GM12878 (cell line): ENCODE measurements around the gene AP1M2. TPM values are rescaled to one million over a fixed set of nuclear protein-coding genes. Genes with fewer than 3 reads are reported as not detected.

Experiments
- ATAC-seq: fragments of 200-7000 bp; cut with Tn5 transposase; 3 replicates; pipeline ENCODE4 v1.9.1; 2020; ENCODE audit warnings: mild to moderate bottlenecking, moderate library complexity
- BruUV-seq: library from RNA; stranded (reverse); fragments of 400-500 nt; replicated peaks from 2 replicates; lab custom pipeline; 2021; lab: Mats Ljungman, UMichigan
- CTCF ChIA-PET: fragments of 300-600 bp; sonication (Branson Sonifier 250); formaldehyde crosslinking; extraction: SDS; loops from one replicate; lab custom pipeline; 2021; ENCODE audit warnings: inconsistent platforms; lab: Yijun Ruan, JAX
- POLR2A ChIA-PET: fragments of 350-600 bp; formaldehyde crosslinking; extraction: SDS; loops from one replicate; lab custom pipeline; 2021; ENCODE audit warnings: inconsistent platforms; lab: Charles Lee
- RAD21 ChIA-PET: fragments of 300-600 bp; sonication (Branson Sonifier 250); formaldehyde crosslinking; loops from one replicate; lab custom pipeline; 2023; ENCODE audit warnings: antibody characterized with exemption; ENCODE audit not compliant: unreplicated experiment; lab: Charles Lee
- SMC1A ChIA-PET: fragments of 300-600 bp; sonication (Branson Sonifier 250); formaldehyde crosslinking; loops from one replicate; lab custom pipeline; 2023; ENCODE audit not compliant: unreplicated experiment, uncharacterized antibody; lab: Charles Lee
- DNase-seq: peaks from one replicate; pipeline ENCODE4 v3.0.0-alpha.2; 2011; ENCODE audit warnings: low read depth, low spot score
- FAIRE-seq: peaks from 3 replicates; lab custom pipeline; 2011; peaks lifted over from hg19 to GRCh38; lab: Jason Lieb, UNC
- H2AFZ ChIP-seq: 2 replicates; pipeline ENCODE4 v1.6.0; 2011; ENCODE audit warnings: low read depth, low read length, control low read depth; ENCODE audit not compliant: control insufficient read depth
- H3K27ac ChIP-seq: 2 replicates; pipeline ENCODE4 v1.5.1; 2011; ENCODE audit warnings: control low read depth; ENCODE audit not compliant: control insufficient read depth, insufficient read depth
- H3K27me3 ChIP-seq, 2 experiments: replicated peaks in 1 of 2; 2 replicates each; pipeline versions ENCODE4 v1.6.0 to v1.6.1; 2011; ENCODE audit warnings: low read length in 1 of 2; ENCODE audit not compliant: control insufficient read depth in 2 of 2, insufficient read depth in 2 of 2
- H3K36me3 ChIP-seq, 2 experiments: 2 replicates each; pipeline ENCODE4 v1.5.1; 2011; ENCODE audit warnings: low read length in 1 of 2; ENCODE audit not compliant: control insufficient read depth in 2 of 2, insufficient read depth in 2 of 2
- H3K4me1 ChIP-seq: 2 replicates; pipeline ENCODE4 v1.6.1; 2011; ENCODE audit warnings: mild to moderate bottlenecking, low read length, moderate library complexity, mixed read lengths; ENCODE audit not compliant: control insufficient read depth, insufficient read depth
- H3K4me2 ChIP-seq: 2 replicates; pipeline ENCODE4 v1.6.0; 2011; ENCODE audit warnings: control low read depth; ENCODE audit not compliant: control insufficient read depth, insufficient read depth
- H3K4me3 ChIP-seq: fragments of 200-600 bp; sonication (generic); 2 replicates; pipeline ENCODE4 v1.5.1; 2016
- H3K79me2 ChIP-seq: 2 replicates; pipeline ENCODE4 v1.6.0; 2011; ENCODE audit warnings: low read length; ENCODE audit not compliant: control insufficient read depth, insufficient read depth
- H3K9ac ChIP-seq: 2 replicates; pipeline ENCODE4 v1.8.0; 2011; ENCODE audit warnings: low read length, control low read depth, mixed read lengths; ENCODE audit not compliant: control insufficient read depth, insufficient read depth
- H3K9me3 ChIP-seq: replicated peaks from 3 replicates; pipeline ENCODE4 v1.5.1; 2011; ENCODE audit warnings: mild to moderate bottlenecking, low read length; ENCODE audit not compliant: control insufficient read depth, insufficient read depth
- H4K20me1 ChIP-seq: 2 replicates; pipeline ENCODE4 v1.6.0; 2011; ENCODE audit not compliant: control insufficient read depth, insufficient read depth
- E4F1 ChIP-seq: fragments of 450-650 bp; IDR thresholded peaks from 2 replicates; pipeline ENCODE4 v1.6.1; 2018; ENCODE audit warnings: borderline replicate concordance, mild to moderate bottlenecking; ENCODE audit not compliant: partially characterized antibody
- LARP7 ChIP-seq: fragments of 450-650 bp; IDR thresholded peaks from 2 replicates; pipeline ENCODE4 v1.6.1; 2017; ENCODE audit warnings: mild to moderate bottlenecking
- MYC ChIP-seq: IDR thresholded peaks from 2 replicates; pipeline ENCODE4 v1.6.1; 2011; ENCODE audit warnings: mild to moderate bottlenecking, low read length, moderate library complexity, inconsistent platforms; ENCODE audit not compliant: insufficient read depth, insufficient replicate concordance, insufficient read length, severe bottlenecking
- NRF1 ChIP-seq: conservative IDR thresholded peaks from 2 replicates; pipeline ENCODE4 v1.6.1; 2011; ENCODE audit warnings: mild to moderate bottlenecking, low read depth, low read length, improper control_type of control experiment
- RFX5 ChIP-seq: IDR thresholded peaks from 2 replicates; pipeline ENCODE4 v1.6.1; 2011; ENCODE audit warnings: low read depth, low read length, improper control_type of control experiment
- USF1 ChIP-seq: IDR thresholded peaks from 2 replicates; pipeline ENCODE4 v1.6.1; 2011; ENCODE audit warnings: borderline replicate concordance, low read depth, mild to moderate bottlenecking, moderate library complexity, mixed read lengths, low read length; ENCODE audit not compliant: insufficient read depth; ENCODE audit errors: extremely low read length
- ZBTB40 ChIP-seq: fragments of 450-650 bp; IDR thresholded peaks from 2 replicates; pipeline ENCODE4 v1.6.1; 2016; ENCODE audit warnings: mild to moderate bottlenecking, moderate library complexity, borderline replicate concordance
- WGBS: methylation state at CpG from one replicate; pipeline ENCODE4 v1.1.6; 2016; ENCODE audit warnings: low lambda C conversion rate; ENCODE audit not compliant: insufficient replicate concordance, insufficient coverage; ENCODE audit errors: missing lambda C conversion rate; 5-methylcytosine and 5-hydroxymethylcytosine counted together
- in situ Hi-C: fragments of 300-500 bp; cut with MboI; formaldehyde crosslinking; loops from 9 replicates; pipeline ENCODE4 v1.14.3; 2018; ENCODE audit warnings: mixed read lengths
- intact Hi-C: fragments of 100-400 bp; cut with micrococcal nuclease; formaldehyde crosslinking; loops from one replicate; pipeline ENCODE4 v1.14.2; 2022; ENCODE audit not compliant: unreplicated experiment
- polyA plus RNA-seq, 11 experiments: library from polyadenylated mRNA; depleted of rRNA in 4 of 11; unstranded in 6 of 11; stranded (reverse) in 5 of 11; fragments of >200 nt; fragmentation: Nextera tagmentation in 4 of 11; fragmentation: Illumina TruSeq in 1 of 11; extraction: Ambion mirVana in 4 of 11; extraction: Trizol in 1 of 11; gene quantifications; 1 replicate in 1 of 11; 2 replicates in 10 of 11; pipeline versions ENCODE4 v1.2.1 to v1.2.3, GENCODE V29; 2011 to 2016; ENCODE audit warnings: inconsistent platforms in 2 of 11, missing spikeins in 2 of 11, low read depth in 1 of 11
- total RNA-seq, 4 experiments: library from RNA; depleted of rRNA in 3 of 4; stranded (reverse); fragments of >200 nt in 3 of 4; fragmentation: Illumina TruSeq in 1 of 4; extraction: Trizol in 1 of 4; gene quantifications; 2 replicates each; pipeline versions ENCODE4 v1.2.1 to v1.2.3, GENCODE V29; 2013 to 2021

Gene AP1M2
- total and polyA plus RNA-seq, 10 of the 15 experiments (the other 5 are each of a cell fraction or from before 2014, with no cell fraction given): 0.72 TPM; not detected in 9

GRCh38 chr19:10615429-10616023 lies 28.4 kb upstream of the AP1M2 start (continued):
- TF ChIP-seq ZBTB40: no peak
- TF ChIP-seq MYC: no peak
- no peak for TF ChIP-seq NRF1
- no peak for TF ChIP-seq RFX5

- ChIA-PET POLR2A (interaction anchor here (0.6 to 1.8 kb wide), 2 partner anchors 32 to 184 kb away, joined by 3 to 5 read pairs; no protein-coding TSS in a partner anchor), CTCF (interaction anchor here (0.8 to 2.0 kb wide), 6 partner anchors 10 to 41 kb away, joined by 3 to 11 read pairs (median 5); no protein-coding TSS in a partner anchor), RAD21 (no interaction called here), SMC1A (interaction anchor here (0.9 to 1.1 kb wide), 3 partner anchors 31 to 343 kb away, joined by 3 read pairs; no protein-coding TSS in a partner anchor)
- H3K4me1 ChIP-seq: no peaks in the 10 kb centered on the region
- no peaks in the 10 kb centered on the region for H3K27me3 ChIP-seq
- BruUV-seq: no TSS peak
- no peak overlapping the region for H3K27ac ChIP-seq
- 94% methylated on average over 15 of the region's 15 CpGs for WGBS
- no peak overlapping the region for H3K4me2 ChIP-seq
- no peak for DNase-seq
- H3K4me3 ChIP-seq: no peak overlapping the region
- intact Hi-C loops: no loop called here
- H3K9ac ChIP-seq: no peak overlapping the region
- in situ Hi-C loops: no loop called here
- no peaks in the 10 kb centered on the region; the same call in 1 of the 2 replicates for H3K79me2 ChIP-seq
- no peaks in the 10 kb centered on the region; the same call in 2 of the 3 replicates for H3K9me3 ChIP-seq
- H4K20me1 ChIP-seq: no peaks in the 10 kb centered on the region
- H3K36me3 ChIP-seq: no peaks in the 10 kb centered on the region
- H2AFZ ChIP-seq: no peak overlapping the region
- ATAC-seq: no peak
- FAIRE-seq: no peak
- TF ChIP-seq E4F1 (no peak), USF1 (no peak), LARP7 (no peak)
These were observed 25.5 kb upstream of the AP1M2 start for GRCh38 chr19:10612499-10613119.
